Measurements from ENCODE around the gene SGCE. TPM values are rescaled to one million over a fixed set of nuclear protein-coding genes. Genes with fewer than 3 reads are reported as not detected.

Gene SGCE
- total RNA-seq, 4 donors from 2014 or later: 3.7 to 14.9 (median 11.4) TPM

DNA sequence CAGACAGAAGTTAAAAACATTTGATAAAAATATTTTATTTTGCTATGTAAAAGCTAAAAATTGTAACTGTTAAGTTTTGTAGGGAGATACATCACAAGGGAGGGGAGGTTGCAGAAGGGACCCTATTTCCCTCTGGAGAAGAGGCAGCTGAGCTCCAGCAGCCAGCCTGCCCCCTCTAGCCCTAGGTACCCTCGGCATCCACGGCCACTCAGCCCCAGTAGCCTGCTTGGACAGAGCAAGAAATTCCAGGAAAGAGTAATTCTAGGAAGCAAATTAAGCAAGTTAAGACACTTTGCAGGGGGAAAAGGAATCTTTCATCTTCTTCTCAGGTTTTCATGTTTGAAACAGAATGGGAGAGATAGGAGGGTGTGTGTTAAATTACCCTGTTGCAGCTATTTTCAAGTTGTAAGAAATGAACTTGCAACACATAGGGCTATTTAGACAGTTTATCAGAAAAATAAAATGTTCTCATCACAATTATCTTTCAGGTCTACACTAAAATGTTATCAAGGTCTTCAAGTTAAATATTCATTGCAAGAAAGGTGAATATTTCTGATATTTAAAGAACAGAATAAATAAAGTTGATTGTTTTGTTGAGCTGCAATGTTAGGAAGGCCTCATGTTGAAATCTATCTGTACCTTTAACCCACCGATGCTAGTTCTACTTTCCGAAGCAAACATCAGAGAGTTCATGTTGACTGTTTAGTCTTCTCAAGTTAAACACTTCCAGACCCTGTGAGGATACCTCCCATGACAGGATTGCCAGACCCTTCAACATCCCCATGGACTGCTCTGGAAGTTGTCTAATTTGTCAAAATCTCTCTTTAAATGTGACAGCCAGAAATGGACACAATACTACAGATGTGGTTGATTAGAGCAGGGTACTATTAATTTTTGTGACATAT lies 5.5 kb downstream of the SGCE start:
- no peaks in the 10 kb centered on the region for H3K27me3 ChIP-seq
- no peak overlapping the region for H3K27ac ChIP-seq
- no peaks in the 10 kb centered on the region for H3K9me3 ChIP-seq
- DNase-seq: no peak
- peaks cover 0 to 4% (median 0%) of the 10 kb centered on the region in 4 donors for H3K4me1 ChIP-seq
- no peaks in the 10 kb centered on the region for H3K36me3 ChIP-seq
- H3K4me3 ChIP-seq: no peak overlapping the region
- no peak for TF ChIP-seq POLR2A (IDR thresholded peaks at IDR 0.05)
- TF ChIP-seq, protein P1, sequence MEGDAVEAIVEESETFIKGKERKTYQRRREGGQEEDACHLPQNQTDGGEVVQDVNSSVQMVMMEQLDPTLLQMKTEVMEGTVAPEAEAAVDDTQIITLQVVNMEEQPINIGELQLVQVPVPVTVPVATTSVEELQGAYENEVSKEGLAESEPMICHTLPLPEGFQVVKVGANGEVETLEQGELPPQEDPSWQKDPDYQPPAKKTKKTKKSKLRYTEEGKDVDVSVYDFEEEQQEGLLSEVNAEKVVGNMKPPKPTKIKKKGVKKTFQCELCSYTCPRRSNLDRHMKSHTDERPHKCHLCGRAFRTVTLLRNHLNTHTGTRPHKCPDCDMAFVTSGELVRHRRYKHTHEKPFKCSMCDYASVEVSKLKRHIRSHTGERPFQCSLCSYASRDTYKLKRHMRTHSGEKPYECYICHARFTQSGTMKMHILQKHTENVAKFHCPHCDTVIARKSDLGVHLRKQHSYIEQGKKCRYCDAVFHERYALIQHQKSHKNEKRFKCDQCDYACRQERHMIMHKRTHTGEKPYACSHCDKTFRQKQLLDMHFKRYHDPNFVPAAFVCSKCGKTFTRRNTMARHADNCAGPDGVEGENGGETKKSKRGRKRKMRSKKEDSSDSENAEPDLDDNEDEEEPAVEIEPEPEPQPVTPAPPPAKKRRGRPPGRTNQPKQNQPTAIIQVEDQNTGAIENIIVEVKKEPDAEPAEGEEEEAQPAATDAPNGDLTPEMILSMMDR (IDR thresholded peaks at IDR 0.05): no peak

DNA sequence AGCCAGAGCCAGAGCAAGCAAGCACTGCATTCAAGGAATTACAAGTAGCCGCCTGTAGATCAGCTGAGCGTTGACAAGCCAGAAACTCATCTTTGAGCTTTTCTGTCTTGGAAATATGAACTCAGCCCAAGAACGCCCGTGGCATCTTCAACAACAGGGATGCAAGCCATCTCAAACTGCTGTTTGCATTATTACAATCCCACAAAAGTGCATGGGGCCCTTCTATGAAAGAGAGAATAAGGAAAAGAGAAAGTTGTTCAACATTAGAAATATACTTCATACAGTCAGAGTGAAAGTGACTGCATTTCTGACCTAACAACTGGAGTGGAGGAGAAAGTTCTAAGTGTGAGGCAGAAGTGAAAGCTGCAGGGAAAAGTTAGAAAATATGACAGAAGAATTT lies 6.5 kb downstream of the SGCE start:
- no peak for DNase-seq
- TF ChIP-seq, protein P1 (IDR thresholded peaks at IDR 0.05): no peak
- no peak for TF ChIP-seq POLR2A (IDR thresholded peaks at IDR 0.05)
- Histone ChIP-seq H3K27me3 (no peaks in the 10 kb centered on the region), H3K27ac (no peak overlapping the region), H3K4me3 (no peak overlapping the region), H3K9me3 (no peaks in the 10 kb centered on the region), H3K4me1 (no peaks in the 10 kb centered on the region), H3K36me3 (no peaks in the 10 kb centered on the region)

DNA sequence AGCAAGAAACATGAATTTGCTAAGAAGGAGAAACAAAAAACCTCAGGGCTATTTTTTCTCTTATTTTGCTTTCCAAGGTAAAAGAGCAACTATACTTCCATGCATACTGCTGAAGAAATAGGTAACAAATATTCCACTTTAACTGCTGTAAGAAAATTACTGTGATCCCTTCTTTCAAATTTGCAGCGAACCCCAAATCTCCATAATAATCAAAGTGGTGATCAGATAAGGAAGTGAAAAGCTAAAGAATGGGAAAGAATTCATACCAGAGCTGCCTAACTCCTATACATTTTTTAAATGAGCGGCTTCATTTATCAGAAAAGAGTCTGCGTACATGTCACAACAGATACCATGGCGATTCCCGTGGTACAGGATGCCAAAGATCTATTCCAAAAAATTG lies 7.2 kb downstream of the SGCE start:
- no peaks in the 10 kb centered on the region for H3K9me3 ChIP-seq
- TF ChIP-seq, protein P1 (IDR thresholded peaks at IDR 0.05): no peak
- TF ChIP-seq POLR2A (IDR thresholded peaks at IDR 0.05): no peak
- no peak overlapping the region for H3K4me3 ChIP-seq
- H3K36me3 ChIP-seq: no peaks in the 10 kb centered on the region
- no peaks in the 10 kb centered on the region for H3K4me1 ChIP-seq
- H3K27me3 ChIP-seq: no peaks in the 10 kb centered on the region
- DNase-seq: no peak
- H3K27ac ChIP-seq: no peak overlapping the region

DNA sequence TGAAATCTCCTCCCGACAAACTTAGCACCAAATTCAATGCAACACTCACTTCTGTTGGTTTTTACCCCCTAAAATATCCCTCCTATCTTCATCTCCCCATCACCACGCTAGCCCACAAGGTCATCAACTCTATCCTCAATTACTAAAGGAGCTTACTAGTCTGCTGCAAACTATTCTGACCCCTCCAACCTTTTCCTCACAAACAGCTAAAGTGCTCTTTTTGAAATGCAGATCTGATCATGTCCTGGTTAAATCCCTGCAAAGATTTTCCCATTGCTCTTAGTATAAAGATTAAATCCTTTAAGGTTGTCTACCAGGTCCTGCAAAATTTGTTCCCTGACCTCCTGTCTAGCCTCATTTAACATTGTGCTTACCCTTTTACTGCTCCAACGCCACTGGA lies 8.6 kb downstream of the SGCE start:
- DNase-seq: no peak
- Histone ChIP-seq H3K9me3 (no peaks in the 10 kb centered on the region), H3K27me3 (no peaks in the 10 kb centered on the region), H3K27ac (no peak overlapping the region), H3K4me3 (no peak overlapping the region), H3K4me1 (no peaks in the 10 kb centered on the region), H3K36me3 (no peaks in the 10 kb centered on the region)
- TF ChIP-seq, protein P1 (IDR thresholded peaks at IDR 0.05): no peak
- TF ChIP-seq POLR2A (IDR thresholded peaks at IDR 0.05): no peak

DNA sequence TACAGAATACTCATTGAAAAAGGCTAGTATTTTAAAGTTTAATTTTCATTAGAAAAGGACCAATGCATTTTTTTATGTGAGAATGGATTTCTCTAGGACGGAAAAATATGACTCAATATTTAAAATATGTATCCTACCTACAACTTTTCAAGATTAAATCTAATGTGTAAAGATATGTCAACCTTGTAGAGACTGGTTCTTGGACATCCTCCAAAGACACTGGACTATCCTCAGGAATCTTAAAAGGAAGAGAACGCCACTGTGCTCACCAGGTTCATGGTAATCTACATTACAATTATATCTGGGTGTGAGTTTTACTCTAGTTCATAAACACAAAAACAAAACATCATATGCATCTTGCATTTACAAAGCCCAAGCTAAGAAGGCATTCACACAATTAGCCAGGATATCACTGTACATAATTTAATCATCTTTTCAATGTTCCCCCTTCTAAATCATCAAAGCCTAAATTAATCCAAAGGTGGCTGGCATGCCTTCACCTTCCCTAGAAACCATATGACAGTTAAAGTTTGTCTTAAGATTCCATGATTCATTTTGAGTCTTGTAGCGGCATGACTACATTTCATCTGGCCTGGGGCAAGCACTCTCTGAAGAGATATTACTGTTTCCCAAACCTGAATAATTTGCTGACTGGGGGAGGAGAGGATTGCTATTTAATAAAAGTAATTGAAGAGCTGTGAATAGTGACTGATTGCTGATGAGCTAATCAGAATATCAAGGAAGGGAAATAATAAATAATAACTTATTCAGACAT lies 12.0 kb downstream of the SGCE start:
- TF ChIP-seq POLR2A (IDR thresholded peaks at IDR 0.05): no peak
- TF ChIP-seq, protein P1 (IDR thresholded peaks at IDR 0.05): no peak
- Histone ChIP-seq H3K36me3 (no peaks in the 10 kb centered on the region), H3K9me3 (no peaks in the 10 kb centered on the region), H3K4me3 (no peak overlapping the region), H3K27ac (no peak overlapping the region), H3K4me1 (no peaks in the 10 kb centered on the region), H3K27me3 (no peaks in the 10 kb centered on the region)
- no peak for DNase-seq
